IMR-90 (cell line): ENCODE measurements around the gene RIC3. TPM values are rescaled to one million over a fixed set of nuclear protein-coding genes. Genes with fewer than 3 reads are reported as not detected.

Experiments used
- ATAC-seq: fragments of 200-7000 bp; cut with Tn5 transposase; 2 replicates; pipeline ENCODE4 v1.9.1; 2020; ENCODE audit warnings: low read depth, mild to moderate bottlenecking, moderate library complexity
- BruUV-seq: library from RNA; stranded (reverse); fragments of 400-500 nt; replicated peaks from 2 replicates; lab custom pipeline; 2021; lab: Mats Ljungman, UMichigan
- CTCF ChIA-PET: fragments of 300-600 bp; formaldehyde crosslinking; extraction: SDS; loops from one replicate; lab custom pipeline; 2021; ENCODE audit warnings: antibody characterized with exemption; lab: Yijun Ruan, JAX
- POLR2A ChIA-PET: fragments of 300-600 bp; sonication (Branson Sonifier 250); formaldehyde crosslinking; loops from one replicate; lab custom pipeline; 2022; ENCODE audit warnings: antibody characterized with exemption; ENCODE audit not compliant: unreplicated experiment; lab: Charles Lee
- DNase-seq: peaks from one replicate; pipeline ENCODE4 v3.0.0; 2013
- H2AFZ ChIP-seq: replicated peaks from 2 replicates; pipeline ENCODE3; 2013; ENCODE audit warnings: low read length, mild to moderate bottlenecking; ENCODE audit not compliant: poor library complexity
- H2AK5ac ChIP-seq: 2 replicates; pipeline ENCODE4 v1.6.1; 2013; ENCODE audit warnings: low read depth, low read length, inconsistent platforms
- H2AK9ac ChIP-seq: replicated peaks from 2 replicates; pipeline ENCODE3; 2013; ENCODE audit warnings: mild to moderate bottlenecking, low read depth, low read length, moderate library complexity; ENCODE audit not compliant: poor library complexity
- H2BK120ac ChIP-seq: 2 replicates; pipeline ENCODE4 v1.6.1; 2013; ENCODE audit warnings: low read depth, low read length, inconsistent platforms
- H2BK15ac ChIP-seq: 3 replicates; pipeline ENCODE4 v1.6.1; 2013; ENCODE audit warnings: low read depth, low read length, inconsistent platforms
- H2BK20ac ChIP-seq: 2 replicates; pipeline ENCODE4 v1.6.1; 2013; ENCODE audit warnings: low read depth, mild to moderate bottlenecking, inconsistent platforms, low read length, moderate library complexity
- H2BK5ac ChIP-seq: 2 replicates; pipeline ENCODE4 v1.6.1; 2013; ENCODE audit warnings: mild to moderate bottlenecking, low read depth, low read length, inconsistent platforms; ENCODE audit not compliant: poor library complexity, severe bottlenecking
- H3K14ac ChIP-seq: replicated peaks from 2 replicates; pipeline ENCODE4 v1.6.1; 2013; ENCODE audit warnings: low read depth, low read length, inconsistent platforms
- H3K18ac ChIP-seq: 2 replicates; pipeline ENCODE4 v1.6.1; 2013; ENCODE audit warnings: low read depth, low read length, control low read depth
- H3K23ac ChIP-seq: 2 replicates; pipeline ENCODE4 v1.6.1; 2013; ENCODE audit warnings: low read depth, low read length, inconsistent platforms
- H3K27ac ChIP-seq: 2 replicates; pipeline ENCODE4 v1.5.1; 2013; ENCODE audit warnings: mild to moderate bottlenecking, control low read depth, low read length; ENCODE audit not compliant: insufficient read depth
- H3K27me3 ChIP-seq: 2 replicates; pipeline ENCODE4 v1.6.1; 2013; ENCODE audit warnings: low read length; ENCODE audit not compliant: control insufficient read depth, insufficient read depth
- H3K36me3 ChIP-seq: 2 replicates; pipeline ENCODE4 v1.6.1; 2013; ENCODE audit warnings: low read length, mixed read lengths; ENCODE audit not compliant: control insufficient read depth, insufficient read depth
- H3K4ac ChIP-seq: 2 replicates; pipeline ENCODE4 v1.6.1; 2013; ENCODE audit warnings: low read depth, low read length, inconsistent platforms
- H3K4me1 ChIP-seq: 2 replicates; pipeline ENCODE4 v1.6.1; 2013; ENCODE audit warnings: low read length, mixed read lengths; ENCODE audit not compliant: control insufficient read depth, insufficient read depth
- H3K4me2 ChIP-seq: 2 replicates; pipeline ENCODE4 v1.6.1; 2013; ENCODE audit warnings: low read depth, mild to moderate bottlenecking, control low read depth, low read length, moderate library complexity
- H3K4me3 ChIP-seq: 2 replicates; pipeline ENCODE4 v1.5.1; 2013; ENCODE audit warnings: low read depth, mild to moderate bottlenecking, control low read depth, low read length, moderate library complexity; ENCODE audit not compliant: insufficient read depth
- H3K56ac ChIP-seq: 2 replicates; pipeline ENCODE4 v1.6.1; 2013; ENCODE audit warnings: low read length, inconsistent platforms; ENCODE audit not compliant: insufficient read depth; ENCODE audit errors: extremely low read depth
- H3K79me1 ChIP-seq, 2 experiments: 2 replicates each; pipeline ENCODE4 v1.6.1; 2013; ENCODE audit warnings: low read length in 2 of 2, inconsistent platforms in 1 of 2, low read depth in 1 of 2
- H3K9ac ChIP-seq: 2 replicates; pipeline ENCODE4 v1.6.1; 2013; ENCODE audit warnings: low read depth, low read length, control low read depth
- H3K9me1 ChIP-seq: 2 replicates; pipeline ENCODE4 v1.6.1; 2013; ENCODE audit warnings: low read length, inconsistent platforms; ENCODE audit not compliant: insufficient read depth
- H3K9me3 ChIP-seq: 2 replicates; pipeline ENCODE4 v1.6.1; 2013; ENCODE audit warnings: low read length; ENCODE audit not compliant: control insufficient read depth, insufficient read depth
- H4K20me1 ChIP-seq: 2 replicates; pipeline ENCODE4 v1.6.1; 2013; ENCODE audit warnings: low read length, inconsistent platforms; ENCODE audit not compliant: insufficient read depth
- H4K5ac ChIP-seq: 2 replicates; pipeline ENCODE4 v1.6.1; 2013; ENCODE audit warnings: mild to moderate bottlenecking, low read depth, low read length, control low read depth
- H4K8ac ChIP-seq, 2 experiments: 2 replicates each; pipeline ENCODE4 v1.6.1; 2013; ENCODE audit warnings: low read depth in 2 of 2, low read length in 2 of 2, control low read depth in 1 of 2, inconsistent platforms in 1 of 2
- H4K91ac ChIP-seq: 2 replicates; pipeline ENCODE4 v1.6.1; 2013; ENCODE audit warnings: low read depth, low read length, inconsistent platforms; ENCODE audit not compliant: insufficient read depth
- BHLHE40 ChIP-seq: fragments of 150-350 bp; IDR thresholded peaks from 2 replicates; pipeline ENCODE4 v1.6.1; 2016; ENCODE audit warnings: mild to moderate bottlenecking, low read depth, low read length
- CHD1 ChIP-seq: IDR thresholded peaks from 2 replicates; pipeline ENCODE4 v1.6.1; 2012; ENCODE audit warnings: low read depth, low read length, improper control_type of control experiment
- MAFK ChIP-seq: IDR thresholded peaks from 2 replicates; pipeline ENCODE4 v1.6.1; 2012; ENCODE audit warnings: low read depth, low read length, improper control_type of control experiment
- MAZ ChIP-seq: IDR thresholded peaks from 2 replicates; pipeline ENCODE4 v1.6.1; 2012; ENCODE audit warnings: low read depth, mild to moderate bottlenecking, low read length, improper control_type of control experiment, moderate library complexity, borderline replicate concordance
- RCOR1 ChIP-seq: IDR thresholded peaks from 2 replicates; pipeline ENCODE4 v1.6.1; 2012; ENCODE audit warnings: mild to moderate bottlenecking, low read length, improper control_type of control experiment; ENCODE audit not compliant: insufficient replicate concordance
- SMC3 ChIP-seq: fragments of 150-350 bp; IDR thresholded peaks from 2 replicates; pipeline ENCODE4 v1.6.1; 2016; ENCODE audit warnings: low read depth, mild to moderate bottlenecking, antibody characterized with exemption, low read length, moderate library complexity
- WGBS, 2 experiments: methylation state at CpG; one replicate each; pipeline versions ENCODE4 v1.1.5 to v1.1.7; 2013; ENCODE audit warnings: missing lambda C conversion rate in 2 of 2; ENCODE audit not compliant: insufficient read length in 1 of 2; ENCODE audit errors: extremely low coverage in 2 of 2; 5-methylcytosine and 5-hydroxymethylcytosine counted together
- dilution Hi-C: fragments of 300-500 bp; cut with HindIII; formaldehyde crosslinking; loops from one replicate; pipeline ENCODE4 v1.14.3; 2018; ENCODE audit warnings: low sequenced_read_pairs; ENCODE audit not compliant: unreplicated experiment
- in situ Hi-C: fragments of 300-500 bp; cut with MboI; formaldehyde crosslinking; loops from 3 replicates; pipeline ENCODE4 v1.14.3; 2019; ENCODE audit warnings: low sequenced_read_pairs, inconsistent platforms, mixed read lengths
- intact Hi-C: fragments of 100-400 bp; cut with micrococcal nuclease; formaldehyde crosslinking; loops from 2 replicates; pipeline ENCODE4 v1.10.0; 2022
- polyA plus RNA-seq, 3 experiments: library from polyadenylated mRNA; depleted of rRNA; stranded (reverse); fragments of >200 nt; gene quantifications; 2 replicates each; pipeline ENCODE4 v1.2.3, GENCODE V29; 2012; ENCODE audit warnings: low replicate concordance in 1 of 3
- total RNA-seq: library from RNA; depleted of rRNA; stranded (reverse); fragments of >200 nt; gene quantifications from 2 replicates; pipeline ENCODE4 v1.2.3, GENCODE V29; 2012

Gene RIC3
- total and polyA plus RNA-seq, 2 of the 4 experiments (the other 2 are of a cell fraction): not detected

GRCh38 chr11:8081591-8082250 lies 87.1 kb downstream of the RIC3 start (continued):
- TF ChIP-seq BHLHE40 (no peak), MAFK (no peak)

GRCh38 chr11:8080674-8081590 lies 87.9 kb downstream of the RIC3 start, which contains the start of gene TUB:
TUB (plus strand) TSS chr11:8081211; CDS start chr11:8081511, 300 bp downstream.
- H3K36me3 ChIP-seq: no peaks in the 10 kb centered on the region
- H3K4me2 ChIP-seq: peak within 1 kb of the TSS; percentile 97
- H2AK9ac ChIP-seq: peak within 1 kb of the TSS; percentile 80
- H3K27me3 ChIP-seq: peaks cover 3% of the 10 kb centered on the region; the same call in 1 of the 2 replicates
- no peak within 1 kb of the TSS for H2BK20ac ChIP-seq
- peak within 1 kb of the TSS; percentile 21; the same call in 1 of the 2 replicates for H4K5ac ChIP-seq
- dilution Hi-C loops (no loop called here), in situ Hi-C loops (loop anchor here (25.0 kb wide), 1 partner anchor 394 kb away; no protein-coding TSS in a partner anchor), intact Hi-C loops (no loop called here)
- WGBS, 2 experiments: 1% methylated on average over 22 of the region's 104 CpGs; no CpG with 5 or more reads in 1 of the 2 experiments
- H3K9me1 ChIP-seq: peaks cover 5% of the 10 kb centered on the region; the same call in 1 of the 2 replicates
- H3K27ac ChIP-seq: peak within 1 kb of the TSS; percentile 7; the same call in 1 of the 2 replicates
- peak within 1 kb of the TSS; percentile 17; the same call in 1 of the 2 replicates for H3K18ac ChIP-seq
- H3K9ac ChIP-seq: peak within 1 kb of the TSS; percentile 53
- peaks cover 0 to 33% of the 10 kb centered on the region in 2 experiments; a peak in 2 of 4 replicates for H3K79me1 ChIP-seq
- H3K4ac ChIP-seq: peak within 1 kb of the TSS; percentile 24
- no TSS peak for BruUV-seq
- no peak for DNase-seq
- H3K4me3 ChIP-seq: peak within 1 kb of the TSS; percentile 60
- H2BK5ac ChIP-seq: no peak within 1 kb of the TSS
- no peaks in the 10 kb centered on the region for H3K9me3 ChIP-seq
- peak; percentile 76 for ATAC-seq
- peak within 1 kb of the TSS; percentile 13; the same call in 1 of the 2 replicates for H4K91ac ChIP-seq
- 0 out of 2 replicates have a peak within 1 kb of the TSS, but pooled peaks have one; percentile 33 for H2AK5ac ChIP-seq
- H4K20me1 ChIP-seq: peaks cover 23% of the 10 kb centered on the region; the same call in 1 of the 2 replicates
- no peak within 1 kb of the TSS for H2BK15ac ChIP-seq
- CTCF ChIA-PET: no interaction called here
- peak within 1 kb of the TSS; percentile 13; the same call in 1 of the 2 replicates for H2BK120ac ChIP-seq
- TF ChIP-seq RCOR1 (no peak), SMC3 (no peak), MAZ (0 out of 2 replicates have a peak, but pooled peaks have one; percentile 33), CHD1 (no peak)
- H3K4me1 ChIP-seq: peaks cover 6% of the 10 kb centered on the region
- H3K56ac ChIP-seq: no peak within 1 kb of the TSS
- H4K8ac ChIP-seq: peak within 1 kb of the TSS; percentile 66 to 79
- POLR2A ChIA-PET: no interaction called here
- H2AFZ ChIP-seq: peak within 1 kb of the TSS; percentile 92
- H3K23ac ChIP-seq: peak within 1 kb of the TSS; percentile 87
- peak within 1 kb of the TSS; percentile 55 for H3K14ac ChIP-seq
